Liver (tissue), 9 donors: Measurements from ENCODE around the gene ATF2. TPM values are rescaled to one million over a fixed set of nuclear protein-coding genes. Genes with fewer than 3 reads are reported as not detected.

Experiments used
- DNase-seq: peaks from one replicate; pipeline ENCODE4 v3.0.0-alpha.2; 2017; ENCODE audit warnings: low spot score
- H3K27ac ChIP-seq, 2 donors: one replicate each; pipeline ENCODE4 v1.7.0; 2013; ENCODE audit warnings: inconsistent platforms in 2 of 2, low read length in 2 of 2, control low read depth in 1 of 2, low read depth in 1 of 2, mild to moderate bottlenecking in 1 of 2
- H3K27me3 ChIP-seq, 4 donors: one replicate each; pipeline versions ENCODE4 v1.6.1 to v1.7.0; 2013; ENCODE audit warnings: low read length in 3 of 4, inconsistent platforms in 1 of 4, mild to moderate bottlenecking in 1 of 4, moderate library complexity in 1 of 4; ENCODE audit not compliant: control insufficient read depth in 4 of 4, insufficient read depth in 4 of 4
- H3K36me3 ChIP-seq, 4 donors: one replicate each; pipeline versions ENCODE4 v1.6.1 to v1.7.0; 2013; ENCODE audit warnings: low read length in 3 of 4, mild to moderate bottlenecking in 3 of 4, low read depth in 1 of 4, moderate library complexity in 1 of 4; ENCODE audit not compliant: control insufficient read depth in 4 of 4, insufficient read depth in 3 of 4
- H3K4me1 ChIP-seq, 4 donors: one replicate each; pipeline versions ENCODE4 v1.6.1 to v1.7.0; 2013; ENCODE audit warnings: low read length in 3 of 4, mild to moderate bottlenecking in 3 of 4, moderate library complexity in 1 of 4; ENCODE audit not compliant: control insufficient read depth in 4 of 4, insufficient read depth in 4 of 4
- H3K4me3 ChIP-seq, 3 donors: one replicate each; pipeline versions ENCODE4 v1.6.1 to v1.7.0; 2013; ENCODE audit warnings: low read length in 3 of 3, control low read depth in 1 of 3, low read depth in 1 of 3, mild to moderate bottlenecking in 1 of 3
- H3K9ac ChIP-seq, 2 donors: one replicate each; pipeline ENCODE4 v1.7.0; 2013; ENCODE audit warnings: low read length in 2 of 2, mild to moderate bottlenecking in 2 of 2, moderate library complexity in 2 of 2, control low read depth in 1 of 2, low read depth in 1 of 2
- H3K9me3 ChIP-seq, 4 donors: one replicate each; pipeline versions ENCODE4 v1.6.1 to v1.7.0; 2013; ENCODE audit warnings: low read length in 3 of 4; ENCODE audit not compliant: control insufficient read depth in 4 of 4
- EGR1 ChIP-seq, 2 donors: IDR thresholded peaks; 2 replicates each; pipeline ENCODE4 v1.6.1; 2016 to 2018; ENCODE audit warnings: antibody characterized with exemption in 2 of 2, low read depth in 2 of 2
- FOXA1 ChIP-seq: IDR thresholded peaks from 2 replicates; pipeline ENCODE4 v1.6.1; 2016; ENCODE audit warnings: antibody characterized with exemption
- FOXA2 ChIP-seq: IDR thresholded peaks from 2 replicates; pipeline ENCODE4 v1.6.1; 2016; ENCODE audit warnings: antibody characterized with exemption
- GABPA ChIP-seq, 2 donors: IDR thresholded peaks in 1 of 2; conservative IDR thresholded peaks in 1 of 2; 2 replicates each; pipeline ENCODE4 v1.6.1; 2016; ENCODE audit warnings: antibody characterized with exemption in 2 of 2, mild to moderate bottlenecking in 1 of 2, moderate library complexity in 1 of 2
- HNF4A ChIP-seq, 2 donors: conservative IDR thresholded peaks; 2 replicates each; pipeline ENCODE4 v1.6.1; 2016; ENCODE audit warnings: antibody characterized with exemption in 2 of 2, mild to moderate bottlenecking in 2 of 2
- HNF4G ChIP-seq: IDR thresholded peaks from 2 replicates; pipeline ENCODE4 v1.6.1; 2016; ENCODE audit warnings: antibody characterized with exemption
- JUND ChIP-seq, 2 donors: IDR thresholded peaks; 2 replicates each; pipeline ENCODE4 v1.6.1; 2016; ENCODE audit warnings: antibody characterized with exemption in 2 of 2
- MAX ChIP-seq: IDR thresholded peaks from 2 replicates; pipeline ENCODE4 v1.6.1; 2016; ENCODE audit warnings: antibody characterized with exemption
- RAD21 ChIP-seq, 2 donors: IDR thresholded peaks; 2 replicates each; pipeline ENCODE4 v1.6.1; 2016; ENCODE audit warnings: antibody characterized with exemption in 2 of 2, mild to moderate bottlenecking in 2 of 2
- REST ChIP-seq: IDR thresholded peaks from 2 replicates; pipeline ENCODE4 v1.6.1; 2016; ENCODE audit warnings: antibody characterized with exemption, mild to moderate bottlenecking
- RXRA ChIP-seq, 2 donors: IDR thresholded peaks; 2 replicates each; pipeline ENCODE4 v1.6.1; 2017 to 2018; ENCODE audit warnings: antibody characterized with exemption in 2 of 2, mild to moderate bottlenecking in 1 of 2
- SP1 ChIP-seq: IDR thresholded peaks from 2 replicates; pipeline ENCODE4 v1.6.1; 2018; ENCODE audit warnings: antibody characterized with exemption, mild to moderate bottlenecking
- TAF1 ChIP-seq: conservative IDR thresholded peaks from 2 replicates; pipeline ENCODE4 v1.6.1; 2016; ENCODE audit warnings: antibody characterized with exemption, mild to moderate bottlenecking
- YY1 ChIP-seq: IDR thresholded peaks from 2 replicates; pipeline ENCODE4 v1.6.1; 2016; ENCODE audit warnings: antibody characterized with exemption, mild to moderate bottlenecking
- ZBTB33 ChIP-seq: IDR thresholded peaks from 2 replicates; pipeline ENCODE4 v1.6.1; 2016; ENCODE audit warnings: antibody characterized with exemption
- WGBS: extraction: QIAGEN DNeasy Blood & Tissue Kit; methylation state at CpG from one replicate; pipeline ENCODE4 v1.1.7; 2013; 5-methylcytosine and 5-hydroxymethylcytosine counted together
- polyA plus RNA-seq, 2 donors: library from polyadenylated mRNA; stranded (reverse) in 1 of 2; unstranded in 1 of 2; fragments of 200-250 nt in 1 of 2; fragments of >200 nt in 1 of 2; fragmentation: Nextera tagmentation in 1 of 2; extraction: Ambion mirVana in 1 of 2; gene quantifications; one replicate each; pipeline versions ENCODE4 v1.2.1 to v1.2.3, GENCODE V29; 2013 to 2015
- total RNA-seq, 2 donors: library from RNA; depleted of rRNA; stranded (reverse); fragments of >200 nt; gene quantifications; one replicate each; pipeline ENCODE4 v1.2.3, GENCODE V29; 2014
- TF ChIP-seq, protein P1 (sequence below): IDR thresholded peaks from 2 replicates; pipeline ENCODE4 v1.6.1; 2016; ENCODE audit warnings: antibody characterized with exemption
- donor health status: healthy.
- donor health status: healthy.
- donor health status: healthy.
- donor health status: healthy.
- donor health status: healthy.

The ATF2 gene
- total and polyA plus RNA-seq, 4 donors = 10.4 to 34.0 (median 17.2) TPM

DNA sequence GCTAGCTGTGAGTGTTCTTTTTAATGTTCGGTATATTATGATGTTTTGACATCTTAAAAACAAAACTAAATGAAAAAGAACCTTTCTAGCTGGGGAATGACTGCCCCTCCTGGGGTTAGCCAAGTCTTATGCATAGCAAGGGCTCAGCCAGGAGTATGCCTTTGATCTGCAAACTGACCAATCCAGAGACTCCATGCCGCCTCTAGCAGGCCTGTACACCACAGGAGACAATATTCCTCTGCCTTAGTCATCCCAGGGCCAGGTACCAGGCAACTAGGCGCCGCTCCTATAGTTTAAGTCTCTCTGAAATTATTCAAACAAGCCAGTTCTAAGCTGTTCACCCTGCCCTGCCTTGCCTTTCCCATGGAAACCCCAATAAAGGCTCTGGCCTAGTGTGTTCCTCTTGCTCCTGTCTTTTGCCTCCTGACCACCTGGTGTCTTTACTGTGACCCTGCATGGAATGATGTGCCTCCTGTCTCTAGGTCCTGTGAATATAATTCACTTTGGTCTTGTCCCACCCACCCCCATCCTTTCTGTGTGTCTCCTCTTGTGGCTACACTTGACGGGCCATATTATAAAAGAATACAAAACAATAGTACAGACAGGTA, 110.8 kb downstream of the ATF2 start:
- Histone ChIP-seq H3K27me3 (no peaks in the 10 kb centered on the region), H3K4me1 (no peaks in the 10 kb centered on the region), H3K36me3 (peaks cover 0 to 4% (median 2%) of the 10 kb centered on the region in 4 donors), H3K9ac (no peak overlapping the region), H3K27ac (no peak overlapping the region), H3K9me3 (no peaks in the 10 kb centered on the region), H3K4me3 (no peak overlapping the region)
- no peak for TF ChIP-seq EGR1 (IDR thresholded peaks at IDR 0.05; ENCODE audit: low read depth in 2 of 2)
- TF ChIP-seq, protein P1, sequence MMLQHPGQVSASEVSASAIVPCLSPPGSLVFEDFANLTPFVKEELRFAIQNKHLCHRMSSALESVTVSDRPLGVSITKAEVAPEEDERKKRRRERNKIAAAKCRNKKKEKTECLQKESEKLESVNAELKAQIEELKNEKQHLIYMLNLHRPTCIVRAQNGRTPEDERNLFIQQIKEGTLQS = no peak
- 97% methylated on average over 5 of the region's 5 CpGs for WGBS
- DNase-seq = no peak

- Histone ChIP-seq H3K27me3 (no peaks in the 10 kb centered on the region), H3K36me3 (peaks cover 0 to 4% (median 2%) of the 10 kb centered on the region in 4 donors), H3K27ac (no peak overlapping the region), H3K4me3 (no peak overlapping the region), H3K9me3 (no peaks in the 10 kb centered on the region), H3K4me1 (no peaks in the 10 kb centered on the region), H3K9ac (no peak overlapping the region)
- DNase-seq = no peak
- TF ChIP-seq GABPA (IDR thresholded peaks at IDR 0.05 in 1 of 2, conservative IDR thresholded peaks at IDR 0.05 in 1 of 2) (no peak), REST (no peak), HNF4G (no peak), ZBTB33 (no peak)
Measured at GRCh38 chr2:175055993-175056392, 112.0 kb downstream of the ATF2 start.

GRCh38 chr2:175054340-175054739, 113.7 kb downstream of the ATF2 start:
- no peak for DNase-seq
- H3K36me3 ChIP-seq = peaks cover 0 to 4% (median 2%) of the 10 kb centered on the region in 4 donors
- H3K4me1 ChIP-seq = no peaks in the 10 kb centered on the region
- H3K27ac ChIP-seq = no peak overlapping the region
- H3K9ac ChIP-seq = no peak overlapping the region
- WGBS = 92% methylated on average over 4 of the region's 4 CpGs
- no peak overlapping the region for H3K4me3 ChIP-seq
- no peaks in the 10 kb centered on the region for H3K27me3 ChIP-seq
- no peaks in the 10 kb centered on the region for H3K9me3 ChIP-seq
- no peak for TF ChIP-seq FOXA1
- no peak for TF ChIP-seq TAF1
- TF ChIP-seq SP1 = no peak
- no peak for TF ChIP-seq EGR1 (IDR thresholded peaks at IDR 0.05; ENCODE audit: low read depth in 2 of 2)
- no peak for TF ChIP-seq RAD21 (IDR thresholded peaks at IDR 0.05)
- no peak for TF ChIP-seq RXRA (IDR thresholded peaks at IDR 0.05)
- no peak for TF ChIP-seq FOXA2
- TF ChIP-seq MAX = no peak
- TF ChIP-seq YY1 = no peak
- no peak for TF ChIP-seq JUND (IDR thresholded peaks at IDR 0.05)
- TF ChIP-seq HNF4A (conservative IDR thresholded peaks at IDR 0.05) = no peak
- TF ChIP-seq REST = no peak
- TF ChIP-seq HNF4G = no peak
- TF ChIP-seq, protein P1 = no peak
